Trophoblast cell (in vitro differentiated cells and primary cell): ENCODE data around the gene ZBTB40.

Experiments used
- DNase-seq, 2 donors: peaks; one replicate each; pipeline ENCODE4 v3.0.0-alpha.2; 2016
- H2AFZ ChIP-seq: 2 replicates; pipeline ENCODE4 v1.6.1; 2013; ENCODE audit warnings: low read length, moderate library complexity, mild to moderate bottlenecking; ENCODE audit not compliant: insufficient read depth, poor library complexity
- H2AK5ac ChIP-seq: 2 replicates; pipeline ENCODE4 v1.6.1; 2013; ENCODE audit warnings: mild to moderate bottlenecking, low read length
- H2BK120ac ChIP-seq: 2 replicates; pipeline ENCODE4 v1.6.1; 2013; ENCODE audit warnings: low read length, mild to moderate bottlenecking, moderate library complexity; ENCODE audit not compliant: insufficient read depth, poor library complexity
- H2BK12ac ChIP-seq: 2 replicates; pipeline ENCODE4 v1.6.1; 2013; ENCODE audit warnings: mild to moderate bottlenecking, low read length, moderate library complexity
- H2BK5ac ChIP-seq: 2 replicates; pipeline ENCODE4 v1.6.1; 2013; ENCODE audit warnings: low read length, low read depth, moderate library complexity, mild to moderate bottlenecking; ENCODE audit not compliant: poor library complexity
- H3K14ac ChIP-seq: 2 replicates; pipeline ENCODE4 v1.6.1; 2013; ENCODE audit warnings: mild to moderate bottlenecking, low read length
- H3K18ac ChIP-seq: 2 replicates; pipeline ENCODE4 v1.6.1; 2013; ENCODE audit warnings: mild to moderate bottlenecking, low read length
- H3K23ac ChIP-seq: 2 replicates; pipeline ENCODE4 v1.6.1; 2013; ENCODE audit warnings: low read length
- H3K27ac ChIP-seq: 2 replicates; pipeline ENCODE4 v1.5.1; 2013; ENCODE audit warnings: low read depth, mild to moderate bottlenecking, inconsistent platforms, low read length, moderate library complexity
- H3K27me3 ChIP-seq: 2 replicates; pipeline ENCODE4 v1.6.1; 2013; ENCODE audit warnings: inconsistent platforms, mild to moderate bottlenecking, low read length, moderate library complexity; ENCODE audit not compliant: insufficient read depth
- H3K36me3 ChIP-seq, 2 experiments: 1 replicate in 1 of 2; 2 replicates in 1 of 2; pipeline ENCODE4 v1.6.1; 2013; ENCODE audit warnings: low read length in 2 of 2, mild to moderate bottlenecking in 2 of 2, moderate library complexity in 1 of 2; ENCODE audit not compliant: insufficient read depth in 2 of 2, control insufficient read depth in 1 of 2
- H3K4ac ChIP-seq: 2 replicates; pipeline ENCODE4 v1.6.1; 2013; ENCODE audit warnings: low read depth, mild to moderate bottlenecking, low read length, moderate library complexity
- H3K4me1 ChIP-seq, 2 experiments: 1 replicate in 1 of 2; 2 replicates in 1 of 2; pipeline ENCODE4 v1.6.1; 2013; ENCODE audit warnings: low read length in 2 of 2, mild to moderate bottlenecking in 2 of 2, moderate library complexity in 1 of 2; ENCODE audit not compliant: insufficient read depth in 2 of 2, control insufficient read depth in 1 of 2
- H3K4me2 ChIP-seq: 2 replicates; pipeline ENCODE4 v1.6.1; 2013; ENCODE audit warnings: inconsistent platforms, mild to moderate bottlenecking, low read length, moderate library complexity
- H3K4me3 ChIP-seq: 2 replicates; pipeline ENCODE4 v1.5.1; 2013; ENCODE audit warnings: mild to moderate bottlenecking, low read depth, low read length, inconsistent platforms
- H3K79me1 ChIP-seq: one replicate; pipeline ENCODE4 v1.6.1; 2013; ENCODE audit warnings: low read length
- H3K79me2 ChIP-seq: 2 replicates; pipeline ENCODE4 v1.6.1; 2013; ENCODE audit warnings: low read length, mild to moderate bottlenecking; ENCODE audit not compliant: control insufficient read depth, insufficient read depth, poor library complexity
- H3K9ac ChIP-seq: 2 replicates; pipeline ENCODE4 v1.6.1; 2013; ENCODE audit warnings: mild to moderate bottlenecking, low read length
- H3K9me3 ChIP-seq: 2 replicates; pipeline ENCODE4 v1.6.1; 2013; ENCODE audit warnings: low read depth, mild to moderate bottlenecking, control low read depth, inconsistent platforms, low read length; ENCODE audit not compliant: insufficient read depth
- H4K12ac ChIP-seq: 2 replicates; pipeline ENCODE4 v1.6.1; 2013; ENCODE audit warnings: low read depth, mild to moderate bottlenecking, low read length, moderate library complexity
- H4K8ac ChIP-seq: 2 replicates; pipeline ENCODE4 v1.6.1; 2013; ENCODE audit warnings: low read depth, mild to moderate bottlenecking, low read length, moderate library complexity
- H4K91ac ChIP-seq: one replicate; pipeline ENCODE4 v1.6.1; 2013; ENCODE audit warnings: low read depth, mild to moderate bottlenecking, low read length, moderate library complexity
- WGBS: extraction: QIAGEN DNeasy Blood & Tissue Kit; methylation state at CpG from one replicate; pipeline ENCODE4 v1.1.7; 2013; ENCODE audit warnings: missing lambda C conversion rate; ENCODE audit not compliant: insufficient read length, insufficient coverage; ENCODE audit errors: extremely low coverage; 5-methylcytosine and 5-hydroxymethylcytosine counted together

ZBTB40 gene

GRCh38 chr1:22540337-22540736 lies 88.7 kb downstream of the ZBTB40 start:
- H2BK12ac ChIP-seq: no peak overlapping the region
- H3K27ac ChIP-seq: no peak overlapping the region
- H3K4me1 ChIP-seq: no peaks in the 10 kb centered on the region
- no peak for DNase-seq
- H2BK5ac ChIP-seq: no peak overlapping the region
- H3K27me3 ChIP-seq: no peaks in the 10 kb centered on the region
- H3K79me2 ChIP-seq: no peaks in the 10 kb centered on the region
- no peak overlapping the region for H3K4ac ChIP-seq
- WGBS: no CpG with 5 or more reads among the region's 5 CpGs
- H3K79me1 ChIP-seq: no peaks in the 10 kb centered on the region
- H3K14ac ChIP-seq: no peak overlapping the region
- no peak overlapping the region for H2AFZ ChIP-seq
- H3K9ac ChIP-seq: no peak overlapping the region
- H4K12ac ChIP-seq: no peak overlapping the region
- H3K9me3 ChIP-seq: peaks cover 2% of the 10 kb centered on the region
- H4K91ac ChIP-seq: no peak overlapping the region
- no peak overlapping the region for H3K18ac ChIP-seq
- no peak overlapping the region for H2BK120ac ChIP-seq
- no peak overlapping the region for H3K4me2 ChIP-seq
- H3K23ac ChIP-seq: no peak overlapping the region
- no peak overlapping the region for H3K4me3 ChIP-seq
- no peak overlapping the region for H2AK5ac ChIP-seq
- H3K36me3 ChIP-seq: peaks cover 0 to 6% of the 10 kb centered on the region in 2 experiments
- no peak overlapping the region for H4K8ac ChIP-seq

GRCh38 chr1:22542886-22543285 lies 91.2 kb downstream of the ZBTB40 start:
- Histone ChIP-seq H3K9me3 (peaks cover 2% of the 10 kb centered on the region), H2BK12ac (no peak overlapping the region), H3K27ac (no peak overlapping the region), H3K4me3 (no peak overlapping the region), H3K4me1 (no peaks in the 10 kb centered on the region), H2BK120ac (no peak overlapping the region), H3K9ac (no peak overlapping the region), H4K91ac (no peak overlapping the region), H3K79me1 (no peaks in the 10 kb centered on the region), H4K12ac (no peak overlapping the region), H2AFZ (no peak overlapping the region), H3K4me2 (no peak overlapping the region), H3K14ac (no peak overlapping the region), H3K36me3 (no peaks in the 10 kb centered on the region), H2AK5ac (no peak overlapping the region), H3K18ac (no peak overlapping the region), H3K4ac (no peak overlapping the region), H3K79me2 (no peaks in the 10 kb centered on the region), H4K8ac (no peak overlapping the region), H3K23ac (no peak overlapping the region), H3K27me3 (no peaks in the 10 kb centered on the region), H2BK5ac (no peak overlapping the region)
- DNase-seq: no peak
- no CpG with 5 or more reads among the region's 9 CpGs for WGBS

- no peaks in the 10 kb centered on the region for H3K36me3 ChIP-seq
- H3K4me1 ChIP-seq: no peaks in the 10 kb centered on the region
- H2BK12ac ChIP-seq: no peak overlapping the region
- no peak overlapping the region for H3K27ac ChIP-seq
- peaks cover 2% of the 10 kb centered on the region for H3K9me3 ChIP-seq
- H4K12ac ChIP-seq: no peak overlapping the region
- no peak overlapping the region for H4K8ac ChIP-seq
- H3K27me3 ChIP-seq: no peaks in the 10 kb centered on the region
- no peak overlapping the region for H3K9ac ChIP-seq
- no peak overlapping the region for H3K4ac ChIP-seq
- H2BK120ac ChIP-seq: no peak overlapping the region
- H2AFZ ChIP-seq: no peak overlapping the region
- no peak for DNase-seq
- H3K23ac ChIP-seq: no peak overlapping the region
- H3K14ac ChIP-seq: no peak overlapping the region
- H3K18ac ChIP-seq: no peak overlapping the region
- no peak overlapping the region for H3K4me2 ChIP-seq
- H3K79me2 ChIP-seq: no peaks in the 10 kb centered on the region
- no peak overlapping the region for H2BK5ac ChIP-seq
- no peak overlapping the region for H2AK5ac ChIP-seq
- H3K79me1 ChIP-seq: no peaks in the 10 kb centered on the region
- H4K91ac ChIP-seq: no peak overlapping the region
- no CpG with 5 or more reads among the region's 6 CpGs for WGBS
- no peak overlapping the region for H3K4me3 ChIP-seq
Measured at GRCh38 chr1:22543679-22544078, 92.0 kb downstream of the ZBTB40 start.

GRCh38 chr1:22544606-22545005 lies 93.0 kb downstream of the ZBTB40 start:
- H3K79me1 ChIP-seq: no peaks in the 10 kb centered on the region
- no CpG with 5 or more reads among the region's 12 CpGs for WGBS
- peaks cover 2% of the 10 kb centered on the region for H3K9me3 ChIP-seq
- H2BK120ac ChIP-seq: no peak overlapping the region
- H2BK5ac ChIP-seq: no peak overlapping the region
- no peaks in the 10 kb centered on the region for H3K36me3 ChIP-seq
- H4K12ac ChIP-seq: no peak overlapping the region
- no peak overlapping the region for H3K9ac ChIP-seq
- no peak overlapping the region for H2AFZ ChIP-seq
- H3K23ac ChIP-seq: no peak overlapping the region
- no peak overlapping the region for H3K14ac ChIP-seq
- no peaks in the 10 kb centered on the region for H3K79me2 ChIP-seq
- H4K91ac ChIP-seq: no peak overlapping the region
- H2AK5ac ChIP-seq: no peak overlapping the region
- no peaks in the 10 kb centered on the region for H3K27me3 ChIP-seq
- no peak overlapping the region for H3K4me2 ChIP-seq
- H3K4ac ChIP-seq: no peak overlapping the region
- no peak for DNase-seq
- no peak overlapping the region for H3K27ac ChIP-seq
- H3K18ac ChIP-seq: no peak overlapping the region
- H4K8ac ChIP-seq: no peak overlapping the region
- H3K4me1 ChIP-seq: no peaks in the 10 kb centered on the region
- H3K4me3 ChIP-seq: no peak overlapping the region
- H2BK12ac ChIP-seq: no peak overlapping the region
